Activated naive CD4-positive, alpha-beta T cell treated with Interleukin-2 at 50 U/mL for 16 hours (primary cell): Measurements from ENCODE around the gene SNX1.
"Not testable (repeated sequence)": the region's sequence is repeated elsewhere in the genome, so short reads cannot be mapped to it uniquely, and the experiment has no call there.

Experiments
- DNase-seq: peaks from one replicate; pipeline ENCODE4 v3.0.0-alpha.2; 2020

Gene SNX1, protein sequence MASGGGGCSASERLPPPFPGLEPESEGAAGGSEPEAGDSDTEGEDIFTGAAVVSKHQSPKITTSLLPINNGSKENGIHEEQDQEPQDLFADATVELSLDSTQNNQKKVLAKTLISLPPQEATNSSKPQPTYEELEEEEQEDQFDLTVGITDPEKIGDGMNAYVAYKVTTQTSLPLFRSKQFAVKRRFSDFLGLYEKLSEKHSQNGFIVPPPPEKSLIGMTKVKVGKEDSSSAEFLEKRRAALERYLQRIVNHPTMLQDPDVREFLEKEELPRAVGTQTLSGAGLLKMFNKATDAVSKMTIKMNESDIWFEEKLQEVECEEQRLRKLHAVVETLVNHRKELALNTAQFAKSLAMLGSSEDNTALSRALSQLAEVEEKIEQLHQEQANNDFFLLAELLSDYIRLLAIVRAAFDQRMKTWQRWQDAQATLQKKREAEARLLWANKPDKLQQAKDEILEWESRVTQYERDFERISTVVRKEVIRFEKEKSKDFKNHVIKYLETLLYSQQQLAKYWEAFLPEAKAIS

DNA sequence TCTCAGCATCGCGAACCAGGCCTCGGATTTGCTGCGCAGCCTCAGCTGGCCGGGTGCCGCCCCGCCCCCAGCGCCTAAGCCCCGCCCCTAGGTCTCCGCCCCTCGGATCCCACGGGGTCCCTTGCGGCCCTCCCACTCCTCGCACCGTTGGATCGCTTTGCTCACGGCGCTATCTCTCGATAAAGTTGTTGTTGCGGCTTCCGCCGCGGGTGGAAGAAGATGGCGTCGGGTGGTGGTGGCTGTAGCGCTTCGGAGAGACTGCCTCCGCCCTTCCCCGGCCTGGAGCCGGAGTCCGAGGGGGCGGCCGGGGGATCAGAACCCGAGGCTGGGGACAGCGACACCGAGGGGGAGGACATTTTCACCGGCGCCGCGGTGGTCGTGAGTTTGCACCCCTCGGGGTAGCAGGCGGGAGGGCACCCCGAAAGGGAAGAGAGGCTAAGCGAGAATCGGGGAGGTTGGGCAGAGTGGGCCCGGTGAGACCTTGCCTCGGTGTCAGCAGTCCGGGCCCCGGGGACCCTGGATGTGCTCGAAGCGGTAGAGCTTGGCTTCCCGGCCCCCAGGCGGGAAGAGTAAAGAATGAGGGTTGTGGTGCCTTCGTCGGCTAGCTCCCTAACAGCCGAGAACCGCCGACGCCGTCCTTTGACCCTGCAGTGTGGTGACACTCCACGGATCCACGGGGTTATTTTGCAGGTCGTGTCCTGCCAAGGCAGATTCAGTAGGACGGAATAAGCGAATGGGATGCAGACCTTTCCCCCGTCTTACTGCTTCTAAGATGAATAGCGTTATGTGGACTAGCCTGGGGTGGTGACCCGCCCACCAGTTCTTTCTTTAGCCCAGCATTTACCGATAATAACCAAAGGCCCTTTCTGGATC is at the start of gene SNX1:
TSS of gene SNX1 (plus strand) at position 188 of the 873 bp plus-strand sequence. CDS start at position 220, 32 bp downstream.
- DNase-seq, result peak; percentile 93

DNA sequence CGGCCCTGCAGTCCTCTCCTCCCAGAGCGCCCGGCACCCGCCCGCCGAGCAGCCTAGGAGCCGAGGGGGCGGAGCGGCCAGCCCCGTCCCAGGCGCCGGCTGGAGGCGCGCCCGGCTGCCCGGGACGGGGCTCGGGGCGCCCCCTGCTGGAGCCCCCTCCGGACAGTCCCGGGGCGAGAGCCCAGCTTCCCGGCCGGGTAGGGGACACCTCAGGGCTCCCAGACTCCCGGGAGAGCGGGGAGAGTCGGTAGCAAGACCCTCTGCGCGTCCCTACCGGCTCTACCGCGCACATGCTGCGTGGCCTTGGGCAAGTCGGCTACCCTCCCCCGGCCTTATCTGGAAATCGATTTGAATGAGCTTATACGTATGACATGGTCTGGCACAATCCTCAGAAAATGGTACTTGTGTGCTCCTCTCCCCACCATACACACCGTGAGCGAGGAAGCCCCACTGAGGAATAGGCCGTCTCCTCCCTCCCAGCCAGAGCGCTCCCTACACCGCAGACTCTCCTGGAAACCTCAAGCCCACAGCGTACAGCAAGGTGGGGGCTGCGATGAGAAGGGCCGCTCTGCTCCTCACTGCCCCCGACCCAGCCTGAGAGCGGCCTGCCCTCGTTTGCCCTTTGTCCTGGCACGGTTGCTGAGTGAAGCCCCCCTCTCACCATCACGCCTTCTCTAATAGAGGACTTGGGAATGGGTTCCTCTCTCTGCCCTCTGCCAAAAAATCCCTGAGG is 49.2 kb upstream of the SNX1 start, which contains the start of gene DAPK2:
TSS of gene DAPK2 (minus strand) at position 65 of the 733 bp plus-strand sequence. CDS start 6,224 bp downstream, outside the sequence.
- DNase-seq, result peak; percentile 72

DNA sequence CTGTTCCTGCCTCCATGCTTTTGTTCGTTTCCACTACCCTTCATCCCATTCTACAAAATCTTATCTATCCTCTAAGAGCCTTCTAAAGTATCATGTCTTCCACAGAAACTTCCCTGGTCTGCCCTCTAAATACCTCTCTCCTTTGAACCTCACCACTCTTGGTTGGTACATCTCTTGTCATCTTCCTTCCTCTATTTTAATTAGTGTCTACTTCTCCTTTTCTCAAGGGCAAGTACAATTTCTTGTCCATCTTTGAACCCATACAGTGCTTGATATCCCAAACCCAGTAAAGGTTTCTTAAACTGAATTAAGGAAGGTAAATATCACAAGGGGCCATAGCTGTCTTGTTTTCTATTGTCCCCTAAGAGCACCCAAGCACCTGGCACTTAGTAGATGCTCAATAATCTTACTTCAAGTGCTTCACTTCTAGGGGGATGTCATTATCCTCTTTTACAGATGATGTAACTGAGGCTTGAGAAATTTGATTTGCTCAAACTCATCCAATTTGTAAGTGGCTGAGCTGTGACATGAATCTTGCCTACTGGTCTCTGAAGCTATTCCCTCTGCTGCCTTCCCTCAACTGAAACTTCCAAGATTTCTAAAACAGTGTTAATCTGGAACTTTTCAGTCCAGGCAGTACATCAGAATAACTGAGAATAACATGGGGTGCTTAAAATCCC is 46.9 kb upstream of the SNX1 start:
- DNase-seq, result no peak

DNA sequence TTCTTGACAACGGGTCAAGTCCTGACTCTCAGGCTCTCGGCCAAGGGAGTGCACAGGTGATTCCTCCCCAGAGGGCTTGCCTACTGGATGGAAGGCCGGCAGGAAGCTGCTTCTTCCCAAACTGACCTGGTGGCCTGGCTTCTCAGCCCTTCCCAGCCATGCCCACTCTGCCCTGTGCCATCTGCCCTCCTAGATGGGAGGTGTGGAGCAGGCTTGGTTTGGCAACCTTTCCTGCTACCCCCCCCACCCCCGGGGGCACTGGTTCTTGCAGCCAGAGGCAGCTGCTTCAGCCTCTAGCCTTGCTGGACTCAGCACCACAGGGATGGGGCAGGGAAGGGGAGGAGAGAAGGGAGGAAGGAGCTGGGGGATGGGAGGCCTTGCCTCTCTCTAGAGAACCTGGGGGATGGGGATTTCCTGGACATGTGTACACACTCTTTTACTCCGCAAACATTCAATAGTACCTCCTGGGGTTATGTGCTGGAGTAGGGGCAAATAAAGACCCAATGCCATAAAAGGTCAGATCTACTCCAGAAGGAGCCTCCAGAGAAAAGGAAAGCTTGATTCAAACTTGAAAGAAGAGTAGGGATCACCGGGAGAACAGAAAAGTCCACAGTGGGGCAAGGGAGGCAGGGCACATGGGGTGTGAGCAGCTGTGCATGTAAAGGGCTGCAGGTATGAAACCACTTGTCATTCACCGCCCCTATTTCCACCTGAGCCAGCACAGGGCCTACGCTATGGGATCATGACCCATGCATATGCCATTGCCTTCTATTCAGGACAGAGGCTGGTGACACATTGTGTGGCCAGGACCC is 45.3 kb upstream of the SNX1 start:
- DNase-seq, result no peak

- DNase-seq, result no peak
Observed at GRCh38 chr15:64051093-64051402, 44.7 kb upstream of the SNX1 start.

DNA sequence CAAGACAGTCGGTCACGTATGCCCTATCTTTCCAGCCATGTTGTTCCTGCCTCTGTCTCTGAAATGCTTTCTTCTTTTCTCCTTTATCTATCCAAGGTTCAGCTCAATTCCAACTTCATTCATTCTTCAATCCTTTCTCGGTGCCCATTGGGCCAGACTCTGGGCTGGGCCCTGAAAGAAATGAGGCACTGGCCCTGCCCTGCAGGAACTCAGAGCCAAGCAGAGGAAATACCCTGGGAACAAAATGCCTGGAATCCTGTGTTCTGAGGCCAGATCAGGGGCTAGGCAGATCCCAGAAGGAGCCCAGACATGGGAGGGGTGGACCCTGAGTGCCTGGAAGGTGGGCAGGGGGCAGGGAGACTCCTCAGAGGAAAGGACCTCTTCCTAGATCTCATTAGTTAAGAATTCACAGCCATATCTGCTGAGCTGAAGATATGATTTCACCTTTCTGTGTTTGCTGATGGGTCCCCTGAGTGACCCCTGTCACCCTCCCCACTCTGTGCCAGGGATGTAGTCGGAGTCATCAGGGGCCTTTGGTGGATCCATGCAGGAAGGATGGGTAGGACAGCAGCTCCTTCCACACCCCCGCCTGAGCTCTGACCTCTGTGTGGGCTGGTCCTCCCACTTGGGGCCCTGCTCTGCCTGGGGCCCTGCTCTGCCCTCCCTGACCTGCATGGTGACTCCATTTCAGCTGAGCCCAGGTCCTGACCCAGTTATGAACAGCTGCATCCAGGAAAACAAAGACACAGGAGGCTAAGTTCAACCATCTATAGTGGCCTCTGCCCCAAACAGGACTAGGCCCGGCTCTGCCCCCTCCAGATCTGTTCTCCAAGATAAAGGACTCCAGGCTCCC is 44.1 kb upstream of the SNX1 start:
- no peak for DNase-seq

DNA sequence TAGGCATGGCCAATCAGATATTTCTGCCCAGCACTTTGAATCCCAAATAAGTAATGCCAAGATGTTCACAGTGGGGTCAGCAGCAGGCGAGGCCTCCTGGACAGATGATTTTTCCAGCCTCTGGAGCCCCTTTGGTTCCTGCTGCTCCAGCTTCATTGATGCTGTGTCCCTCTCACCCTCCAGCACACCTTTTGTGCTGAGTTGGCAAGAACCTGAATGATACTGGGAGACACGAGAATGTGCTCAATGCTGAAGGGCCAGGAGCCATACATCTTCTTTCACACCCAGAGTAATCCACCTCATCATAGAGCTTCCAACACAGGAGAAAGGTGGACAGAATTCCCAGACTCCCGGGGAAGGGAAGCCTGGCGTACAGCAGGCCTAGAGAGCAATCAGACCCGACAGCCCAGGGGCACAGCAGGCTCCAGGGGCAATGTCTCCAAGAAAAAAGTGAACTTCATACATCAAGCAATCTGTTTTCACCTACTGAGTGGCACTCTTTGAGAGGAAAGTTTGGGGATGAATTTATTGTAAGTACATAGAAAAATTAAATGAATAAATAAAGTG is 42.8 kb upstream of the SNX1 start:
- DNase-seq, result no peak

DNA sequence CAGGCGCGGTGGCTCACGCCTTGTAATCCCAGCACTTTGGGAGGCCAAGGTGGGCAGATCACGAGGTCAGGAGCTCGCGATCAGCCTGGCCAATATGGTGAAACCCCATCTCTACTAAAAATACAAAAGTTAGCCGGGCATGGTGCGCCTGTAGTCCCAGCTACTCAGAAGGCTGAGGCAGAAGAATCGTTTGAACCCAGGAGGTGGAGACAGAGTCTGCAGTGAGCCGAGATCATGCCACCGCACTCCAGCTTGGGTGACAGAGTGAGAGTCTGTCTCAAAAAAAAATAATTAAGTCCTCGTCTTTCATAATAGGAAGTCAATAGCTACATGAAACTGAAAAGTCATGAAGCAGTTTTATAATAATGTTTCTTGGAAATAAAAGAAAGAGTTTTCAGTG is 42.1 kb upstream of the SNX1 start:
- not testable (repeated sequence) for DNase-seq

GRCh38 chr15:64058279-64058678 is 37.5 kb upstream of the SNX1 start:
- DNase-seq, result no peak

GRCh38 chr15:64059104-64059503 is 36.7 kb upstream of the SNX1 start:
- not testable (repeated sequence) for DNase-seq

DNA sequence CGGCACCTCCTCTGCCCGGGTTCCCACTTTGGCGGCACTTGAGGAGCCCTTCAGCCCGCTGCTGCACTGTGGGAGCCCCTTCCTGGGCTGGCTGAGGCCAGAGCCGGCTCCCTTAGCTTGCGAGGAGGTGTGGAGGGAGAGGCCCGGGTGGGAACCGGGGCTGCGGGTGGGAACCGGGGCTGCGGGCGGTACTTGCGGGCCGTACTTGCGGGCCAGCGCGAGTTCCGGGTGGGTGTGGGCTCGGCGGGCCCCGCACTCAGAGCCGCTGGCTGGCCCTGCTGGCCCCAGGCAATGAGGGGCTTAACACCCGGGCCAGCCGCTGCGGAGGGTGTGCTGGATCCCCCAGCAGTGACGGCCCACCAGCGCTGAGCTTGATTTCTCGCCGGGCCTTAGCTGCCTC is 35.1 kb upstream of the SNX1 start:
- no peak for DNase-seq

GRCh38 chr15:64066451-64066850 is 29.3 kb upstream of the SNX1 start:
- DNase-seq, result no peak

DNA sequence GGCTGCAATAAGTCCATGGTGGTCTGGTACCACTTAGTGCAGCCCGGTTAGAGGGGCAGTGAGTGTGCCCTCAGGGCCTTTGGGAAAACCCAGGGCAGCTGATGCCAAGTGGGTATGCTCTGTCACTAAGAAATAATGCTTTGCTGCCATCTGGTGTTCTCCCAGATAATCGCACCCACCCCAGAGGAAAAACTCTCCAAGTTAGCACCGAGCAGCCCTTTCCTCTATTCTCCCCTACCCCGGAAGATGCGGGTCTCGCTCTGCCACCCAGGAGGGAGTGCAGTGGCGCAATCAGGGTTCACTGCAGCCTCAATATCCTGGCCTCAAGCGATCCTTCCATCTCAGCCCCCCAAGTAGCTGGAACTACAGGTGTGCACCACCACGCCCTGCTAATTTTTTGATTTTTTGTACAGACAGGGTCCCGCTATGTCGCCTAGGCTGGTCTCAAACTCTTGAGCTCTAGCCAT is 28.2 kb upstream of the SNX1 start:
- DNase-seq, result peak; percentile 69

- no peak for DNase-seq
Observed at GRCh38 chr15:64068133-64068532, 27.6 kb upstream of the SNX1 start.

DNA sequence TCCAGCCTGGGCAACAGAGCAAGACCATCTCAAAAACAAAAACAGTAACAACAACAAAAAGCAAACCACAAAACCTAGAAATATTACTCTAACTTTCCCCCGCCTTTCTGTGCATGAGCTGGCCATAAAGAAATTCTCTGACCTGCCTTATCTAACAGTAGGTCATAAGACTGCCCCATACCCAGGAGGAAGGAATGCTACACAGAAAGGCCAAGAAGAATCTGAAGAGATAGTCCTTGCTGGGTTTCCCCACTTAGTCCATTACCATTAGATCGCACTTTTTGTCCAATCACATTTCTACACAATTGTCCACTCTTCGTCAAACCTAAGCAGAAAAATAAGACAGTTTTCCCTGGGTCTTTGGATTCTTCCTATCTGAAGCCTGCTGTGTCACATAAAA is 25.7 kb upstream of the SNX1 start:
- no peak for DNase-seq

DNA sequence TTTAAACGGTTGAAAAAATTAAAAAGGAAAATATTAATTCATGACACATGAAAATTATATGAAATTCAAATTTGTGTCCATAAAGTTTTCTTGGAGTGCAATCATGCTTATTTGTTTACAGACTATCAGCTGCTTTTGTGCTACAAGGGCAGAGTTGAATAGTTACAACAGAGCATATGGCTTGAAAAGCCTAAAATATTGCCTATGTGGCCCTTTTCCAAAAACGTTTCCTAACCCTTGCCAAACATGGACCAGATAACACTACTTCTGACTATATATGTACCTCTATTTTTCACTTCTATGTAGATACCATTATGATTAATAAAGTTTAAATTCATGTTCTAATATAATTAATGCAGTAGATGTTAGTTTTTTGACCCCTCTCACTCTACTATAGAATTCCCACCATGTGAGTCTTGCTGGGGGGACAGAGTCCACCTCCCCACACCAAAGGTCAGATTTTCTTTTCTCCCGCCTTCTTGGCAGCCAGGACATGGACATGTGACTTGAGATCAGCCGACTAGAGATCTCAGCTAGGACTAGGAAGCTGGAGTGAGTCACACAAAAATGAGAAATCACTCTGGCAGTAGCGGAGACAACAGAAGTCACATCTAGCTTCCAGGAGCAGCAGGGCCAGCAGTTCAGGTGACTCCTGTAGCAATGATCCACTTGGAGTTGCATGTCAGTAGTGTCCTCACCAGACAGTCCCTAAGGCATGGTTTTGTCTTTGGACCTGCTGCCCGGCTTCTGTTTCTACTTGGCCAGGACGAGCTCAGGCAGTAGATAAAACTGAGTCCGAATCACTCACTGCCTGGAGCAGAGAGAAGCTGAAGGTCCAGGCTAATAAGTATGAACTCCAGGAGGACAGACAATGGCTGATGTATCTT is 24.6 kb upstream of the SNX1 start:
- no peak for DNase-seq

DNA sequence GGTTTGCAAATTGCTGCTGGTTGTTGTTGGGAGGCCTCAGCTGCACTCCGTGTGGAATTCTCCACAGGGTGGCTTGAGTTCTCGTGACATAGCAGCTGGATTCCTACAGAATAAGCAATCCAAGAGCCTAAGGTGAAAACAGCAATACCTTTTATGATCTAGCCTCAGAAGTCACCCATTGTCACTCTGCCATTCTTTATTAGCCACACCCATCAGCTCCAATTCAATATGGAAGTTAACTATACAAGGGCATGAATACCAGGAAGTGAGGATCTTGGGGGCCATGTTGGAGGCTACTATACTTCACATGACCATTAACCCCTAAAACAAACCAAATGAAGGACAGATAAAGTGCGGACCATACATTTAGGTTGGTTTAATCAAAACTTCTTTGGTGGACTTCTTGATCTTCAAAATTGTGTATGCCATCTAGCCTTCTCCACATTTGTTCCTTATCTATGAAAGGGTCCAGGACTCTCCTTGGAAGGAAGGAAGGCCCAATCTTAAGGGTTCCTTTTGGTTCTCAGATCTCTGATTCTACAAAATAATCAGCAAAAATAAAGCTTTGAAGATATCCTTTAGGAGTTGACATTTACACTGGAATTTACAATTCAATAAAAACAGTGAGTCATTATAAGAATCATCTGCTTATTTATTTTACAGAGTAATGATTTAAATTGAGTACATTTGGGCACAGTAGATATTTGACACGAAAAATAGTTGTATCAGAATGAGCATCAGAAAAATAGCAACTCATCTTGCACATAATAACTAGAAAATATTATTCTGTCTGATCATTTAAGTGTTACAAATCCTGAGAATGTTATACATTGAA is 23.6 kb upstream of the SNX1 start:
- no peak for DNase-seq

DNA sequence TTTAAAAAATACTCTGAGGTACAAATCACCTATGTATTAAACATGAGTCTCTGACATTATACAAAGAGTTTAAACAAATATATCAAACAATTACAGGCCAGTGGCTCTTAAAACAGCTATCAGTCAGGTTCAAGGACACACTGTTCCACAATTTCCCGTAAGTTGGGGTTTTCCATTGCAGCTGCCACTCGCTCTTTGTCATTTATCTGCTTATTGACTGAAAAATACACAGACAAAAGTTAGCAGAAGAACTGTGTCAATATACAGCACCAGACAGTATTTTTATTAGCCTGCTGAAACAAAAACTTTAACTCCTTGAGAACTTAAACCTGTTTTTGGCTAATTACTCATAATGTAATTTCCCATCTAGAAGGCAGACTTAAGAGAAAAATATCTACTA is 23.0 kb upstream of the SNX1 start:
- no peak for DNase-seq
